Panc1 (cell line): Measurements from ENCODE around the gene NUDT9. TPM values are rescaled to one million over a fixed set of nuclear protein-coding genes. Genes with fewer than 3 reads are reported as not detected.
"Not testable (repeated sequence)": the region's sequence is repeated elsewhere in the genome, so short reads cannot be mapped to it uniquely, and the experiment has no call there.

Experiments used
- ATAC-seq: fragments of 200-7000 bp; cut with Tn5 transposase; 2 replicates; pipeline ENCODE4 v1.9.1; 2020; ENCODE audit warnings: mild to moderate bottlenecking, moderate library complexity
- BruUV-seq: library from RNA; stranded (reverse); fragments of 400-500 nt; replicated peaks from 2 replicates; lab custom pipeline; 2021; lab: Mats Ljungman, UMichigan
- CTCF ChIA-PET: fragments of 300-600 bp; sonication (Branson Sonifier 250); formaldehyde crosslinking; loops from one replicate; lab custom pipeline; 2022; ENCODE audit warnings: antibody characterized with exemption; lab: Charles Lee
- POLR2A ChIA-PET: fragments of 300-600 bp; sonication (Branson Sonifier 250); formaldehyde crosslinking; loops from one replicate; lab custom pipeline; 2022; ENCODE audit warnings: antibody characterized with exemption; lab: Charles Lee
- DNase-seq: peaks from one replicate; pipeline ENCODE4 v3.0.0-alpha.2; 2010; ENCODE audit warnings: low read depth, low spot score
- H3K27ac ChIP-seq: 2 replicates; pipeline ENCODE4 v1.5.1; 2011; ENCODE audit warnings: mild to moderate bottlenecking, low read length, inconsistent platforms
- H3K27me3 ChIP-seq: fragments of 200-500 bp; sonication (Bioruptor generic); 2 replicates; pipeline ENCODE4 v1.6.0; 2014; ENCODE audit warnings: low read length, inconsistent platforms; ENCODE audit not compliant: control insufficient read depth, insufficient read depth
- H3K36me3 ChIP-seq: fragments of 200-500 bp; sonication (Bioruptor generic); 2 replicates; pipeline ENCODE4 v1.5.1; 2014; ENCODE audit warnings: inconsistent platforms, mild to moderate bottlenecking, low read length, moderate library complexity; ENCODE audit not compliant: control insufficient read depth, insufficient read depth
- H3K4me1 ChIP-seq: 2 replicates; pipeline ENCODE4 v1.5.1; 2011; ENCODE audit warnings: inconsistent platforms, mild to moderate bottlenecking, low read length, moderate library complexity; ENCODE audit not compliant: control insufficient read depth, insufficient read depth
- H3K4me3 ChIP-seq, 2 experiments: 2 replicates each; pipeline ENCODE4 v1.5.1; 2011 to 2012; ENCODE audit warnings: low read depth in 2 of 2, low read length in 2 of 2, mild to moderate bottlenecking in 2 of 2, inconsistent platforms in 1 of 2, moderate library complexity in 1 of 2
- H3K9me3 ChIP-seq: fragments of 200-500 bp; sonication (Bioruptor generic); 2 replicates; pipeline ENCODE4 v1.5.1; 2014; ENCODE audit warnings: low read depth, mild to moderate bottlenecking, inconsistent platforms, low read length, moderate library complexity; ENCODE audit not compliant: control insufficient read depth, insufficient read depth
- CTCF ChIP-seq: fragments of 450-650 bp; IDR thresholded peaks from 2 replicates; pipeline ENCODE4 v1.5.1; 2017; ENCODE audit warnings: mild to moderate bottlenecking
- POLR2AphosphoS5 ChIP-seq: IDR thresholded peaks from 2 replicates; pipeline ENCODE4 v1.6.1; 2012; ENCODE audit warnings: mild to moderate bottlenecking, low read depth, low read length, moderate library complexity
- REST ChIP-seq, 2 experiments: IDR thresholded peaks; 2 replicates each; pipeline ENCODE4 v1.6.1; 2011 to 2012; ENCODE audit warnings: low read depth in 2 of 2, control low read depth in 1 of 2, low read length in 1 of 2, mild to moderate bottlenecking in 1 of 2, moderate library complexity in 1 of 2; ENCODE audit not compliant: insufficient read depth in 1 of 2
- SIN3A ChIP-seq: IDR thresholded peaks from 2 replicates; pipeline ENCODE4 v1.6.1; 2012; ENCODE audit warnings: low read depth, mild to moderate bottlenecking, low read length, moderate library complexity, borderline replicate concordance; ENCODE audit not compliant: insufficient read depth
- TCF7L2 ChIP-seq: IDR thresholded peaks from 2 replicates; pipeline ENCODE4 v1.6.1; 2011; ENCODE audit warnings: mild to moderate bottlenecking, low read depth, low read length, inconsistent platforms
- in situ Hi-C: cut with HindIII; loops from 2 replicates; pipeline ENCODE4 v1.10.0; 2016; ENCODE audit warnings: low sequenced_read_pairs, low pct_unique_long_range_greater_than_20kb
- intact Hi-C: fragments of 100-400 bp; cut with micrococcal nuclease; formaldehyde crosslinking; loops from one replicate; pipeline ENCODE4 v1.10.0; 2022; ENCODE audit not compliant: unreplicated experiment
- total RNA-seq: library from RNA; stranded (reverse); gene quantifications from one replicate; pipeline ENCODE4 v1.2.1, GENCODE V29; 2021; ENCODE audit not compliant: unreplicated experiment

The NUDT9 gene
- total RNA-seq, 1 experiment from 2014 or later, result 21.7 TPM

GRCh38 chr4:87388901-87389300, 33.5 kb upstream of the NUDT9 start:
- peaks cover 6% of the 10 kb centered on the region; the same call in 1 of the 2 replicates for H3K36me3 ChIP-seq
- no peaks in the 10 kb centered on the region for H3K9me3 ChIP-seq
- peak overlapping the region; percentile 92 to 93 for H3K4me3 ChIP-seq
- H3K27ac ChIP-seq, result peak overlapping the region; percentile 61; the same call in 1 of the 2 replicates
- DNase-seq, result no peak
- no peak for TF ChIP-seq POLR2AphosphoS5
- no peak for TF ChIP-seq CTCF
- TF ChIP-seq TCF7L2, result no peak
- no peak for TF ChIP-seq REST (IDR thresholded peaks at IDR 0.05; ENCODE audit: insufficient read depth in 1 of 2, low read depth in 2 of 2, low read length in 1 of 2)
- TF ChIP-seq SIN3A, result no peak
- H3K27me3 ChIP-seq, result no peaks in the 10 kb centered on the region
- intact Hi-C loops (loop anchor here (5.0 kb wide), 1 partner anchor 33 kb away; the partner anchor contains the start of gene NUDT9), in situ Hi-C loops (no loop called here)
- ChIA-PET POLR2A (no interaction called here), CTCF (no interaction called here)
- no peak for ATAC-seq
- H3K4me1 ChIP-seq, result peaks cover 8% of the 10 kb centered on the region; the same call in 1 of the 2 replicates
- BruUV-seq, result no TSS peak

GRCh38 chr4:87390055-87390454, 32.3 kb upstream of the NUDT9 start:
- H3K27me3 ChIP-seq, H3K36me3 ChIP-seq, in situ Hi-C loops, ATAC-seq, BruUV-seq, H3K4me1 ChIP-seq, intact Hi-C loops, DNase-seq, H3K9me3 ChIP-seq, CTCF ChIA-PET: not testable (repeated sequence)
- Histone ChIP-seq H3K4me3 (peak overlapping the region; percentile 92 to 93), H3K27ac (peak overlapping the region; percentile 95)
- POLR2A ChIA-PET, result interaction anchor here (0.7 to 1.0 kb wide), 2 partner anchors 11 to 142 kb away, joined by 3 to 4 read pairs; no protein-coding TSS in a partner anchor

GRCh38 chr4:87390551-87390890, 31.9 kb upstream of the NUDT9 start:
- peaks cover 8% of the 10 kb centered on the region; the same call in 1 of the 2 replicates for H3K4me1 ChIP-seq
- ATAC-seq (no peak), DNase-seq (no peak)
- TF ChIP-seq REST (IDR thresholded peaks at IDR 0.05; ENCODE audit: insufficient read depth in 1 of 2, low read depth in 2 of 2, low read length in 1 of 2), result no peak
- no peak for TF ChIP-seq POLR2AphosphoS5
- no peak for TF ChIP-seq TCF7L2
- no peak for TF ChIP-seq CTCF
- TF ChIP-seq SIN3A, result no peak
- TSS peak; percentile 87 for BruUV-seq
- peak overlapping the region; percentile 92 to 93 for H3K4me3 ChIP-seq
- CTCF ChIA-PET, result interaction anchor here (0.6 to 1.0 kb wide), 4 partner anchors 35 to 1676 kb away, joined by 3 to 6 read pairs (median 4); no protein-coding TSS in a partner anchor
- H3K27ac ChIP-seq, result peak overlapping the region; percentile 95
- no peaks in the 10 kb centered on the region for H3K9me3 ChIP-seq
- H3K27me3 ChIP-seq, result no peaks in the 10 kb centered on the region
- in situ Hi-C loops (no loop called here), intact Hi-C loops (no loop called here)
- peaks cover 6% of the 10 kb centered on the region; the same call in 1 of the 2 replicates for H3K36me3 ChIP-seq
- POLR2A ChIA-PET, result interaction anchor here (0.5 to 1.0 kb wide), 6 partner anchors 11 to 1904 kb away, joined by 3 to 12 read pairs (median 6); no protein-coding TSS in a partner anchor
